Activated CD4-positive, alpha-beta T cell treated with anti-CD3 and anti-CD28 coated beads for 1 hour (primary cell): ENCODE measurements around the gene PCDHGA2.
"Not testable (repeated sequence)": the region's sequence is repeated elsewhere in the genome, so short reads cannot be mapped to it uniquely, and the experiment has no call there.

Experiments
- DNase-seq: peaks from one replicate; pipeline ENCODE4 v3.0.0-alpha.2; 2020

The PCDHGA2 gene

GRCh38 chr5:141338538-141339306 lies at the start of gene PCDHGA2:
Gene PCDHGA2, plus strand, starts transcription at chr5:141338760.
- no peak for DNase-seq

DNA sequence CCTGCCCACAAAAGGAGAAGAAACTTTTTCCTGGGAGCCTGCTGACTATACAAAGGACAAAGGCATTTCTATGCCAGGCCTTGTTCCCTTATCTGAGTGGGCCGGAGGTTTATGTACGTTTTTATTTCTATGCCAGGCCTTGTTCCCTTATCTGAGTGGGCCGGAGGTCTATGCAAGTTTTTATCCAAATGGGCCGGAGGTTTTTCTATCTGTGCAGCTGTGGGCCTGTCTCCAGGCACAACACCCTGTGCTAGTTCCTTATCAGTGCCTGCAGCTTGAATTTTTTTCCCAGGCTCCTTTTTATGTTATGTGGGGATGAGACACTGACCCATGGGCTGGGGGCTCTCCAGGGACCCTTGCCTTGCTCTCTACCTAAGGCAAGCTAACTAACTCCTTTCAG lies 40.2 kb upstream of the PCDHGA2 start:
- DNase-seq: no peak

DNA sequence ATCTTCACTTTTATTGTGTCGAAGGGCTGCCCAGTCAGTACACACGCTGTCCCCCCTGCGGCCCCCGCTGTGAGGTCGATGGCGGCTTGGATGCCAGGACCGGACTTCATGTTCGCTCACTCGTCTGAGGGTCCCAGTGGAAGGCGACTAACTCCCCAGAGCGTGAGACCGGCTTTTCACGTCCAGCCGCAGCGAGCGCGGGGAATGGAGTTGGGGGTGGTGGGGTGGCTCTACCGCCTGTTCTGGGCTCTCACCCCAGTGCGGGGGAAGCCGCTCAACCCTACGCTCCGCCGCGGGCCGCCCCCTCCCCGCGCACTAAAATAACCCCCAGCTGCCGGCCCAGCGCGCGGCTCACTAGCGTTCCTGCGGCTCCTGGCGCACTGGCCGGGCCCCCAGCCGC lies 34.8 kb upstream of the PCDHGA2 start, which contains the start of gene SLC25A2:
SLC25A2 (minus strand) TSS at position 294 of the 400 bp plus-strand sequence; CDS start at position 110, 184 bp downstream.
- DNase-seq: no peak

- DNase-seq: no peak
These were observed 31.9 kb upstream of the PCDHGA2 start for GRCh38 chr5:141306630-141307029.

DNA sequence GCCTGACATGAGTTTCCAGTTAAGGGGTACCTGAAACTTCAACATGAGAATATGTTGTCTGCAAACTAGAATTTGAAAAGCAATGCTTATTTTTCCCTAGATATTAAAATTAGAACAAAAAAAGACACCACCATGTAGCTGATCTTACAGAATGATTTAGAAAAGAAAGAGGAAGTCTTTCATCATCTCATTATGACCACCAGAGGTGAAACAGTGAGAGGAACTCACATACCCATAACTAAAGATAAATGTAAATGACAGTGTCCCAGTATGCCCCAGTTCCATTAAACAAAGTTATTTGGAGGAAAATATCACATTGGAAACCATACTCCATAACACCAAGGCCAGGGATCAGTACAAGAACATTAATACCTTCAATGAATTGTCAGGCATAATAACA lies 24.8 kb upstream of the PCDHGA2 start:
- no peak for DNase-seq

DNA sequence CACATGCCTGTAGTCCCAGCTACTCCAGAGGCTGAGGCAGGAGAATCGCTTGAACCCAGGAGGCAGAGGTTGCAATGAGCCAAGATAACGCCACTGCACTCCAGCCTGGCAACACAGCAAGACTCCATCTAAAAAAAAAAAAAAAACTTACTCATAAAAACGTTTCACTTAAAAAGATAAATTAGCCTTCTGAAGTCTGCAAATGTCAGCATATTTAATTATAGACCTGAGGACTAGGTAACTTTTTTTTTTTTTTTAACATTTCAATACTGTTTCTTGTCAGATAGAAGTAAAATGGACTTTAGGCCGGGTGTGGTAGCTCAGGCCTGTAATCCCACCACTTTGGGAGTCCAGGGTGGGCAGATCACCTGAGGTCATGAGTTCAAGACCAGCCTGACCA lies 21.6 kb upstream of the PCDHGA2 start:
- not testable (repeated sequence) for DNase-seq

- DNase-seq: no peak
These were observed 19.4 kb upstream of the PCDHGA2 start for GRCh38 chr5:141319202-141319601.

- no peak for DNase-seq
These were observed 18.9 kb upstream of the PCDHGA2 start for GRCh38 chr5:141319699-141320098.

- peak; percentile 87 for DNase-seq
These were observed 18.1 kb upstream of the PCDHGA2 start, which contains the start of gene TAF7 for GRCh38 chr5:141320225-141321169. Gene TAF7, minus strand, starts transcription at chr5:141320784. Its CDS starts 740 bp downstream, at chr5:141320044.

- no peak for DNase-seq
These were observed 16.3 kb upstream of the PCDHGA2 start for GRCh38 chr5:141322261-141322660.

DNA sequence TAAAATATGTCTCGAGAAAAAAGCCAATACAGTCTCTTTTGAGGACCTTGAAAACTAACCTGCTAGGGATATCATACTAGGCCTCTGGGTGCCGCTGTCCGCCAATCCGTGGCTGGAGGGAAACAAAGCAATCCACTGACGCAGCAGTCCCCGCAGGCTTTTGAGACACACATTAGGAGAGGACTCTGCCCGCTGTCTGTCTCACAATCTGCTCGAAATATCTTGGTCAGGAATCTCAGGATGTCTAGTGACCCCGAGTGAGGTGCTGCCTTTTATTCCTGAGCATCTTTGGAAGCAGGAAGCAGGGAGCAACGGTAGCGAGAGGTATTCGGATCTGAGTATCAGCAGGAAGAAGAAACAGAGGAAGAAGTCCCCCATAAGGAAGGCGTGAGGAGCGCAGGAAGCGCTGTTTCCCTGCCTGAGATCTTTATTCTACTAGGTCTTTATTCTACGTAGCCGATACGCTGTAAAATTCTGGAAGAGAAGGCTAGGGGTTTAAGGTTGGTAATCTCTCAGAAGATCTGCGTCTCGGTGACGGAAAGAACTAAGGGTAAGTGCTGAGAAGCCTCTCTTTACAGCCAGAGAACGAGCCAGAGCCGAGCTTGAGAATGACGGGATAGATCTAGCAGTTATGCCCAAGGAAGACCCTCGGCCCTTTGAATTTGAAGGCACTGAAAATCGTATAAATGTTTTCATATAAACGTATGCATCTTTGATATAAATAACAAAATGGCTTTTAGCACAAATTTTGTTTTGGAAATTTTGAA lies 12.3 kb upstream of the PCDHGA2 start:
- peak; percentile 59 for DNase-seq

GRCh38 chr5:141328231-141328630 lies 10.3 kb upstream of the PCDHGA2 start:
- no peak for DNase-seq

- DNase-seq: no peak
These were observed 8.1 kb upstream of the PCDHGA2 start, which contains the start of gene PCDHGA1 for GRCh38 chr5:141330299-141331080. Gene PCDHGA1, plus strand, starts transcription at chr5:141330514.

GRCh38 chr5:141332571-141332970 lies 6.0 kb upstream of the PCDHGA2 start:
- DNase-seq: not testable (repeated sequence)

DNA sequence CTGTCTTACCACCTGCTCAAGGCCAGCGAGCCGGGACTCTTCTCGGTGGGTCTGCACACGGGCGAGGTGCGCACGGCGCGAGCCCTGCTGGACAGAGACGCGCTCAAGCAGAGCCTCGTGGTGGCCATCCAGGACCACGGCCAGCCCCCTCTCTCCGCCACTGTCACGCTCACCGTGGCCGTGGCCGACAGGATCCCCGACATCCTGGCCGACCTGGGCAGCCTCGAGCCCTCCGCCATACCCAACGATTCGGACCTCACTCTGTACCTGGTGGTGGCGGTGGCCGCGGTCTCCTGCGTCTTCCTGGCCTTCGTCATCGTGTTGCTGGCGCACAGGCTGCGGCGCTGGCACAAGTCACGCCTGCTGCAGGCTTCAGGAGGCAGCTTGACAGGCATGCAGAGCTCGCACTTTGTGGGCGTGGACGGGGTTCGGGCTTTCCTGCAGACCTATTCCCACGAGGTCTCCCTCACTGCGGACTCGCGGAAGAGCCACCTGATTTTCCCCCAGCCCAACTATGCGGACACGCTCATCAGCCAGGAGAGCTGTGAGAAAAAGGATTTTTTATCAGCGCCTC lies 2.3 kb downstream of the PCDHGA2 start:
- not testable (repeated sequence) for DNase-seq

GRCh38 chr5:141342773-141343172 lies 4.2 kb downstream of the PCDHGA2 start:
- no peak for DNase-seq

- DNase-seq: no peak
These were observed 4.8 kb downstream of the PCDHGA2 start, which contains the start of gene PCDHGA3 for GRCh38 chr5:141343242-141343952. Gene PCDHGA3, plus strand, starts transcription at chr5:141343829. Its CDS starts 205 bp downstream, at chr5:141344034.

- no peak for DNase-seq
These were observed 5.4 kb downstream of the PCDHGA2 start for GRCh38 chr5:141343953-141344463.

DNA sequence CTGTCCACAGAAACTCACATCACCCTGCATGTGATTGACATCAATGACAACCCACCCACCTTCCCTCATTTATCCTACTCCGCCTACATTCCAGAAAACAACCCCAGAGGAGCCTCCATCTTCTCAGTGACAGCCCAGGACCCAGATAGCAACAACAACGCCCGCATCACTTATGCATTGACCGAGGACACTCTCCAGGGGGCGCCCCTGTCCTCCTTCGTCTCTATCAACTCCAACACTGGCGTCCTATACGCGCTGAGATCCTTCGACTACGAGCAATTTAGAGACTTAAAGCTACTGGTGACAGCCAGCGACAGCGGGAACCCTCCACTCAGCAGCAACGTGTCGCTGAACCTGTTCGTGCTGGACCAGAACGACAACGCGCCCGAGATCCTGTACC lies 6.8 kb downstream of the PCDHGA2 start:
- no peak for DNase-seq

DNA sequence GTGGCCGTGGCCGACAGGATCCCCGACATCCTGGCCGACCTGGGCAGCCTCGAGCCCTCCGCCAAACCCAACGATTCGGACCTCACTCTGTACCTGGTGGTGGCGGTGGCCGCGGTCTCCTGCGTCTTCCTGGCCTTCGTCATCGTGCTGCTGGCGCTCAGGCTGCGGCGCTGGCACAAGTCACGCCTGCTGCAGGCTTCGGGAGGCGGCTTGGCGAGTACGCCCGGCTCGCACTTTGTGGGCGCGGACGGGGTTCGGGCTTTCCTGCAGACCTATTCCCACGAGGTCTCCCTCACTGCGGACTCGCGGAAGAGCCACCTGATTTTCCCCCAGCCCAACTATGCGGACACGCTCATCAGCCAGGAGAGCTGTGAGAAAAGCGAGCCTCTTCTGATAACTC lies 7.5 kb downstream of the PCDHGA2 start:
- DNase-seq: not testable (repeated sequence)
